Mesenchymal stem cell (in vitro differentiated cells and primary cell): ENCODE measurements around the gene ABCA8.

Experiments used
- DNase-seq: peaks from one replicate; pipeline ENCODE4 v3.0.0-alpha.2; 2013
- H2AFZ ChIP-seq: one replicate; pipeline ENCODE4 v1.6.1; 2013; ENCODE audit warnings: low read depth, mild to moderate bottlenecking, control low read depth, inconsistent platforms, low read length, moderate library complexity
- H2AK5ac ChIP-seq: 2 replicates; pipeline ENCODE4 v1.6.1; 2013; ENCODE audit warnings: low read length, moderate library complexity, mild to moderate bottlenecking, inconsistent platforms; ENCODE audit not compliant: severe bottlenecking
- H2BK120ac ChIP-seq: one replicate; pipeline ENCODE4 v1.6.1; 2013; ENCODE audit warnings: low read depth, mild to moderate bottlenecking, inconsistent platforms, low read length, moderate library complexity
- H2BK12ac ChIP-seq, 2 experiments: one replicate each; pipeline ENCODE4 v1.6.1; 2013; ENCODE audit warnings: inconsistent platforms in 2 of 2, low read length in 2 of 2, mild to moderate bottlenecking in 2 of 2, moderate library complexity in 2 of 2, control low read depth in 1 of 2
- H2BK15ac ChIP-seq: one replicate; pipeline ENCODE4 v1.6.1; 2013; ENCODE audit warnings: mild to moderate bottlenecking, low read depth, inconsistent platforms; ENCODE audit not compliant: poor library complexity, severe bottlenecking
- H2BK5ac ChIP-seq: 2 replicates; pipeline ENCODE4 v1.6.1; 2013; ENCODE audit warnings: low read depth, mild to moderate bottlenecking, low read length, control low read depth, inconsistent platforms; ENCODE audit not compliant: poor library complexity, severe bottlenecking
- H3K14ac ChIP-seq, 2 experiments: one replicate each; pipeline ENCODE4 v1.6.1; 2013; ENCODE audit warnings: inconsistent platforms in 2 of 2, low read length in 2 of 2, control low read depth in 1 of 2, mild to moderate bottlenecking in 1 of 2, moderate library complexity in 1 of 2
- H3K18ac ChIP-seq, 2 experiments: one replicate each; pipeline ENCODE4 v1.6.1; 2013; ENCODE audit warnings: inconsistent platforms in 2 of 2, low read length in 2 of 2, control low read depth in 1 of 2, low read depth in 1 of 2, mild to moderate bottlenecking in 1 of 2
- H3K23ac ChIP-seq, 2 experiments: one replicate each; pipeline ENCODE4 v1.6.1; 2013; ENCODE audit warnings: inconsistent platforms in 2 of 2, low read length in 2 of 2, mild to moderate bottlenecking in 2 of 2, moderate library complexity in 2 of 2, control low read depth in 1 of 2
- H3K27ac ChIP-seq: 2 replicates; pipeline ENCODE4 v1.5.1; 2013; ENCODE audit warnings: mild to moderate bottlenecking, moderate library complexity, low read length, control low read depth, inconsistent platforms; ENCODE audit not compliant: poor library complexity, severe bottlenecking
- H3K27me3 ChIP-seq, 2 experiments: 2 replicates each; pipeline versions ENCODE4 v1.6.1 to v1.7.0; 2013; ENCODE audit warnings: low read length in 2 of 2, mild to moderate bottlenecking in 2 of 2, moderate library complexity in 2 of 2, control low read depth in 1 of 2, inconsistent platforms in 1 of 2; ENCODE audit not compliant: control insufficient read depth in 1 of 2, insufficient read depth in 1 of 2
- H3K36me3 ChIP-seq, 2 experiments: 2 replicates each; pipeline versions ENCODE4 v1.6.1 to v1.7.0; 2013; ENCODE audit warnings: low read length in 2 of 2, control low read depth in 1 of 2, inconsistent platforms in 1 of 2, low read depth in 1 of 2, mild to moderate bottlenecking in 1 of 2; ENCODE audit not compliant: insufficient read depth in 2 of 2, control insufficient read depth in 1 of 2
- H3K4ac ChIP-seq, 2 experiments: one replicate each; pipeline ENCODE4 v1.6.1; 2013; ENCODE audit warnings: inconsistent platforms in 2 of 2, low read length in 2 of 2, mild to moderate bottlenecking in 2 of 2, moderate library complexity in 2 of 2, control low read depth in 1 of 2, low read depth in 1 of 2
- H3K4me1 ChIP-seq: 2 replicates; pipeline ENCODE4 v1.6.1; 2013; ENCODE audit warnings: low read depth, low read length, control low read depth; ENCODE audit not compliant: control insufficient read depth, insufficient read depth
- H3K4me2 ChIP-seq: 2 replicates; pipeline ENCODE4 v1.6.1; 2013; ENCODE audit warnings: low read length, mild to moderate bottlenecking, inconsistent platforms; ENCODE audit not compliant: poor library complexity, severe bottlenecking
- H3K4me3 ChIP-seq, 2 experiments: 2 replicates each; pipeline versions ENCODE4 v1.5.1 to v1.7.0; 2013; ENCODE audit warnings: low read length in 2 of 2, mild to moderate bottlenecking in 2 of 2, control low read depth in 1 of 2, low read depth in 1 of 2; ENCODE audit not compliant: insufficient read depth in 1 of 2
- H3K79me1 ChIP-seq: replicated peaks from 2 replicates; pipeline ENCODE4 v1.6.1; 2013; ENCODE audit warnings: mild to moderate bottlenecking, control low read depth, low read length, inconsistent platforms; ENCODE audit not compliant: poor library complexity, severe bottlenecking
- H3K9ac ChIP-seq: 2 replicates; pipeline ENCODE4 v1.7.0; 2013; ENCODE audit warnings: mild to moderate bottlenecking, low read length, moderate library complexity
- H3K9me3 ChIP-seq: 2 replicates; pipeline ENCODE4 v1.7.0; 2013; ENCODE audit warnings: mild to moderate bottlenecking, low read length; ENCODE audit not compliant: control insufficient read depth
- H4K8ac ChIP-seq: one replicate; pipeline ENCODE4 v1.6.1; 2013; ENCODE audit warnings: inconsistent platforms, mild to moderate bottlenecking, low read length, moderate library complexity
- H4K91ac ChIP-seq: one replicate; pipeline ENCODE4 v1.6.1; 2013; ENCODE audit warnings: mild to moderate bottlenecking, low read length, inconsistent platforms
- WGBS: methylation state at CpG from one replicate; pipeline ENCODE4 v1.1.7; 2013; ENCODE audit warnings: mixed read lengths; 5-methylcytosine and 5-hydroxymethylcytosine counted together

ABCA8 gene

DNA sequence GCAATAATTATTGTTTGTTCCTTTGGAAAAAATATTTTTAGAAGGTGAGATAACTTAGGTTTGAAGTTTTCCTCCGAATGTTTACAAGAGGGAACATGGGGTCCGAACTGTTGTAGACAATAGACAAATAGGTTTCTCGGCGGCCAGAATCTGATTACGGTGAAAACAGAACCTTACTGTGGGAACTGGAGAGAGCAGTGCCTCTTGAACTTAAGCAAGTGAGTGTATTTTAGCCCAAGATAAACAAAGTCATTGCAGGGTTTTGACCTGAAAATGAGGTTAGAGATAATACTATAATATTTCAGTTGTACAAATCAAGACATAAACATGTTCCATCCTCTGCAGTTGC lies 134.7 kb downstream of the ABCA8 start:
- peaks cover 6% of the 10 kb centered on the region for H3K4me1 ChIP-seq
- H3K14ac ChIP-seq = no peak overlapping the region
- H2BK15ac ChIP-seq = no peak overlapping the region
- no peak overlapping the region for H4K8ac ChIP-seq
- 40% methylated on average over 5 of the region's 5 CpGs for WGBS
- H3K4ac ChIP-seq = peak overlapping the region in 1 of 2 experiments; percentile 62
- no peaks in the 10 kb centered on the region for H3K36me3 ChIP-seq
- no peak overlapping the region for H3K9ac ChIP-seq
- H3K23ac ChIP-seq = no peak overlapping the region
- H2BK120ac ChIP-seq = no peak overlapping the region
- H2BK12ac ChIP-seq = no peak overlapping the region
- H3K27me3 ChIP-seq = no peaks in the 10 kb centered on the region
- no peaks in the 10 kb centered on the region for H3K9me3 ChIP-seq
- H3K4me2 ChIP-seq = no peak overlapping the region
- H3K18ac ChIP-seq = peak overlapping the region in 1 of 2 experiments; percentile 7
- no peak overlapping the region for H3K27ac ChIP-seq
- H3K79me1 ChIP-seq = no peaks in the 10 kb centered on the region
- no peak overlapping the region for H3K4me3 ChIP-seq
- no peak overlapping the region for H4K91ac ChIP-seq
- peak; percentile 34 for DNase-seq
- H2AK5ac ChIP-seq = no peak overlapping the region
- no peak overlapping the region for H2BK5ac ChIP-seq
- H2AFZ ChIP-seq = no peak overlapping the region

DNA sequence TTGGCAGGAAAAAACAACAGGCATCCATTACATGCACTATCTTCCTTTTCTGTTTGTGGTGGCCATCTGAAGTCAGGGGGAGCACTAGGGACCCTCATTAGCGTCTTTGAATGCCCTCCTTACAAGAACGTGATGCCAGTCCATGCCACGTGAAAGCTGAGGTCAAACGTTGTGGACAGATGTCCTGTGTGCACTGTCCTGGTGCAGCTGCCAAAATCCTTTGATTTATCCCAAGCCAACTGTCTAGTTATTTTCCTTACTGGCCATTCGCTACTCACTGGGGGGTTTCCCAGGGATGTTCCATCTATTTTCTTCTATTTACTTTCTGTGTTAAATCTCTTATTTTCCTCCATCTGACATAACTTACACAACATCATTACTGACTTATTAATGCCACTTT lies 135.7 kb downstream of the ABCA8 start:
- no peaks in the 10 kb centered on the region for H3K27me3 ChIP-seq
- no peak overlapping the region for H3K9ac ChIP-seq
- H2AFZ ChIP-seq = no peak overlapping the region
- no peak overlapping the region for H2AK5ac ChIP-seq
- no peak overlapping the region for H2BK5ac ChIP-seq
- no peak overlapping the region for H4K91ac ChIP-seq
- no peaks in the 10 kb centered on the region for H3K36me3 ChIP-seq
- H3K4me2 ChIP-seq = no peak overlapping the region
- H3K9me3 ChIP-seq = no peaks in the 10 kb centered on the region
- no peak overlapping the region for H2BK120ac ChIP-seq
- H2BK12ac ChIP-seq = peak overlapping the region in 1 of 2 experiments; percentile 95
- no peak overlapping the region for H3K23ac ChIP-seq
- no peak overlapping the region for H4K8ac ChIP-seq
- H3K79me1 ChIP-seq = no peaks in the 10 kb centered on the region
- peak overlapping the region in 1 of 2 experiments; percentile 37 for H3K18ac ChIP-seq
- no peak for DNase-seq
- peaks cover 6% of the 10 kb centered on the region for H3K4me1 ChIP-seq
- H3K27ac ChIP-seq = no peak overlapping the region
- H3K4ac ChIP-seq = peak overlapping the region in 1 of 2 experiments; percentile 32
- H3K4me3 ChIP-seq = no peak overlapping the region
- H2BK15ac ChIP-seq = no peak overlapping the region
- 94% methylated on average over 5 of the region's 5 CpGs for WGBS
- H3K14ac ChIP-seq = peak overlapping the region in 1 of 2 experiments; percentile 65
